MM.1S (cell line): ENCODE measurements around the gene KRT13.

ENCODE experiments used
- EZH2 ChIP-seq: fragments of 300-600 bp; sonication (generic); optimal IDR thresholded peaks from 2 replicates; pipeline ENCODE3; 2017; ENCODE audit warnings: low read depth, mild to moderate bottlenecking, antibody characterized with exemption, low read length, mixed read lengths
- EZH2phosphoT487 ChIP-seq: fragments of 300-600 bp; sonication (generic); IDR thresholded peaks from 2 replicates; pipeline ENCODE4 v1.6.1; 2018; ENCODE audit warnings: antibody characterized with exemption, low read length
- TF ChIP-seq, protein P1 (sequence below): fragments of 300-600 bp; sonication (generic); IDR thresholded peaks from 2 replicates; pipeline ENCODE4 v1.5.1; 2016; ENCODE audit warnings: antibody characterized with exemption, low read length, mixed read lengths

DNA sequence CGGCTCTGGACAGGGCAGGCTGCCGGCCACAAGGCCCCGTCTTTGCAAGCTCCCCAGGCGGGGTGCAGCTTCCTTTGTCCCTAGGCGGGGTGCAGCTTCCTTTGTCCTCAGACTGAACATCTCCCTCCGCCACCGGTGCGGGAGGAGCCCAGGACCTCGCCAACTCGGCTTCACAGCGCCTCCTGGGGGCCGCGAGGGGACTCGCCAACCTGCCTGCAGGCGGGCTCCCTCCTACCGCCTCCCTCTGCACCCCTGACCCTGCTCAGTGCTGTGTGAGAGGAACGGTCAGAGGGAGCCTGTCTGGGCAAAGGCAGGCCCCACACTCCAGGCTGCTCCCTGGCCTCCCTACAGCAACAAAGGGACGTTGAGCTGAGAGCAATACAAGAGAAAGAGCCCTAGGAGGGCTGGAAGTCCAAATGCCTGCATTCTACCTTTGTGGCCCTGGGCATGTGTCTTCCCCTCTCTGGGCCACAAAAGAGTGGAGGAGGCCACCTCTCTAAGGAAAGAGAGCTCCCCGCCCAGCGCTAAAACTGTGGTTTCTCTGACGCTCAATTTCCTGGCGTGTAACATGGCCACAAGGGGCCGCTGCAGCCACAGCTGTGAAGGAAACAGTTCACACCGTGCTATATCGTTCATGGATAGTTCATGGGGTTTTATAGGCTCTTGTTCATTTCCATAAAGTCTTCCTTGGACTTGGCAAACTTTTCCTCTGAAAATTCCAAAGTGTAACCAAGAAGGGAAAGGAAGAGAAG, 43.6 kb upstream of the KRT13 start:
- TF ChIP-seq, protein P1, sequence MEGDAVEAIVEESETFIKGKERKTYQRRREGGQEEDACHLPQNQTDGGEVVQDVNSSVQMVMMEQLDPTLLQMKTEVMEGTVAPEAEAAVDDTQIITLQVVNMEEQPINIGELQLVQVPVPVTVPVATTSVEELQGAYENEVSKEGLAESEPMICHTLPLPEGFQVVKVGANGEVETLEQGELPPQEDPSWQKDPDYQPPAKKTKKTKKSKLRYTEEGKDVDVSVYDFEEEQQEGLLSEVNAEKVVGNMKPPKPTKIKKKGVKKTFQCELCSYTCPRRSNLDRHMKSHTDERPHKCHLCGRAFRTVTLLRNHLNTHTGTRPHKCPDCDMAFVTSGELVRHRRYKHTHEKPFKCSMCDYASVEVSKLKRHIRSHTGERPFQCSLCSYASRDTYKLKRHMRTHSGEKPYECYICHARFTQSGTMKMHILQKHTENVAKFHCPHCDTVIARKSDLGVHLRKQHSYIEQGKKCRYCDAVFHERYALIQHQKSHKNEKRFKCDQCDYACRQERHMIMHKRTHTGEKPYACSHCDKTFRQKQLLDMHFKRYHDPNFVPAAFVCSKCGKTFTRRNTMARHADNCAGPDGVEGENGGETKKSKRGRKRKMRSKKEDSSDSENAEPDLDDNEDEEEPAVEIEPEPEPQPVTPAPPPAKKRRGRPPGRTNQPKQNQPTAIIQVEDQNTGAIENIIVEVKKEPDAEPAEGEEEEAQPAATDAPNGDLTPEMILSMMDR = peak; percentile 76
- TF ChIP-seq EZH2 (no peak), EZH2phosphoT487 (no peak)
